K562 treated with DMSO at 1 percent for 48 hours (cell line): ENCODE data around the gene NLGN3. TPM values are rescaled to one million over a fixed set of nuclear protein-coding genes. Genes with fewer than 3 reads are reported as not detected.

ENCODE experiments used
- total RNA-seq: library from RNA; unstranded; fragments of 300-600 nt; gene quantifications from 2 replicates; pipeline ENCODE4 v1.2.3, GENCODE V29; 2022; ENCODE audit warnings: low replicate concordance; ENCODE audit errors: extremely low read depth

The NLGN3 gene
- not detected in 2 replicates for total RNA-seq

GRCh38 chrX:71144651-71145050 is at the start of gene NLGN3:
TSS of gene NLGN3 (plus strand) at chrX:71144841. CDS start at chrX:71147750, 2,909 bp downstream.

DNA sequence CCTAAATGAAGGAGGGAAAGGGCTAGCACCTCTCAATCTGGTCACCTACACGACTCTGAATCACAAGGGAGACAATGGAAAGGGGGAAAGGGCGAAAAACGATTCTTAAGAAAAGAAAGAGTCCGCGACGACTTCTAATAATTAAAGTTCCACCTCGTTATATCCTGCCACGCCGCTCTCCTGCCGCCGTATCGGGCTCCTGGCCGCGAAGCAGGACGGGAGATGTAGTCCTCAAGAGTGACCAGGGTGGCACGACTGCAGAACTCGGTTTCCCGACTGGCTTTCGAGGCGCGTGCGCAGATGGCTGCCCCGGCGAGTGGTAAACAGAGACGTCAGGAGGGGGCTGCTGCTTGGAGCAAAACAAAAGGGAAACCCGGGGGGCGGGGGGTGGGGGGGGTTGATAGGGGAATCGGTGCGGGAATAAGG is 49.1 kb upstream of the NLGN3 start, which contains the start of gene FOXO4:
FOXO4 (plus strand) TSS at position 297 of the 426 bp plus-strand sequence. CDS start 678 bp downstream, outside the sequence.

DNA sequence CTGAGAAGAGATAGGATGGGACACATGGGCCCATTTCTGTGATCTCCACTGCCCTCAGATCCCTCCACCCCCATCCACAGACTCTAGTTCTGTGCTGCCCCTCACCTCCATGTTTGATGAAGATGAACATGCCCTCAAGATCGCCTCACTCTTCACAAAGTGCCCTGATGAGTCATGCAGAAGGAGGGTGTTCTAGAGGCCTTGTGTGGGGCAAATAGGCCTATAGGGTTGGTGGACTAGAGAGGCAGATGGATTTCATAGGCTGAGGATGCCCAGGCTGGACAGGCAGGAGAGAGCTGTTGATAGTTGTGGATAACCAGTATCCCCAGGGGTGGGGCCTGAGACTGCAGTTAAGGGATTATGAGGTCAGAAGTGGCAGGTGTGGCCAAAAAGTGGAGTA is 38.2 kb upstream of the NLGN3 start, which contains the start of gene CXorf65:
CXorf65 (minus strand) TSS at position 314 of the 400 bp plus-strand sequence; CDS start at position 130, 184 bp downstream.

GRCh38 chrX:71111141-71111843 is 33.3 kb upstream of the NLGN3 start, which contains the start of gene IL2RG:
TSS of gene IL2RG (minus strand) at chrX:71111577. CDS start at chrX:71111539, 38 bp downstream.

GRCh38 chrX:71118032-71118984 is 26.3 kb upstream of the NLGN3 start, which contains the start of gene MED12:
TSS of gene MED12 (plus strand) at chrX:71118596. CDS start at chrX:71118755, 159 bp downstream.

Other genes starting within 250 kb of the NLGN3 start
- not detected in 2 replicates for gene TEX11, start 236.1 kb upstream of the NLGN3 start, total RNA-seq
- gene SLC7A3, start 213.7 kb upstream of the NLGN3 start, total RNA-seq = not detected in 2 replicates
- gene SNX12, start 76.5 kb upstream of the NLGN3 start, total RNA-seq = not detected in 2 replicates
- not detected in 2 replicates for gene FOXO4, start 49.0 kb upstream of the NLGN3 start, total RNA-seq
- not detected in 2 replicates for gene CXorf65, start 38.1 kb upstream of the NLGN3 start, total RNA-seq
- gene IL2RG, start 33.3 kb upstream of the NLGN3 start, total RNA-seq = not detected in 2 replicates
- not detected in 2 replicates for gene MED12, start 26.2 kb upstream of the NLGN3 start, total RNA-seq
- gene GJB1, start 78.4 kb downstream of the NLGN3 start, total RNA-seq = not detected in 2 replicates
- not detected in 2 replicates for gene ZMYM3, start 109.3 kb downstream of the NLGN3 start, total RNA-seq
- 314 TPM in 1 of 2 replicates, not detected in the other for gene NONO, start 138.8 kb downstream of the NLGN3 start, total RNA-seq
- gene ITGB1BP2, start 156.9 kb downstream of the NLGN3 start, total RNA-seq = not detected in 2 replicates
- not detected in 2 replicates for gene TAF1, start 221.5 kb downstream of the NLGN3 start, total RNA-seq